Memory B cell (primary cell): ENCODE results near the gene PTPRN2.

ENCODE experiments used
- ATAC-seq: fragments of 150-1000 bp; cut with Tn5 transposase; 2 replicates; pipeline ENCODE4 v1.10.0; 2021; ENCODE audit warnings: low read depth, mild to moderate bottlenecking, moderate library complexity
- DNase-seq, 2 donors: peaks; one replicate each; pipeline ENCODE4 v3.0.0; 2022; ENCODE audit warnings: low spot score in 2 of 2
- H3K27ac Mint-ChIP-seq: one replicate; pipeline ENCODE4 v1.8.0; 2022; ENCODE audit warnings: mild to moderate bottlenecking, moderate library complexity, mixed read lengths
- H3K27me3 Mint-ChIP-seq: one replicate; pipeline ENCODE4 v1.8.0; 2022; ENCODE audit warnings: mixed read lengths
- H3K36me3 Mint-ChIP-seq: one replicate; pipeline ENCODE4 v1.8.0; 2022; ENCODE audit warnings: mild to moderate bottlenecking, mixed read lengths
- H3K4me1 Mint-ChIP-seq: one replicate; pipeline ENCODE4 v1.8.0; 2022; ENCODE audit warnings: mixed read lengths
- H3K4me3 Mint-ChIP-seq: one replicate; pipeline ENCODE4 v1.8.0; 2022; ENCODE audit warnings: mild to moderate bottlenecking, moderate library complexity, mixed read lengths
- H3K9me3 Mint-ChIP-seq: one replicate; pipeline ENCODE4 v1.8.0; 2022; ENCODE audit warnings: mixed read lengths

Gene PTPRN2

GRCh38 chr7:157930926-157931466 lies 656.6 kb downstream of the PTPRN2 start:
- Mint-ChIP-seq H3K4me3 (no peak overlapping the region), H3K27me3 (peaks cover 4% of the 10 kb centered on the region), H3K36me3 (no peaks in the 10 kb centered on the region), H3K27ac (no peak overlapping the region), H3K4me1 (no peaks in the 10 kb centered on the region), H3K9me3 (peaks cover 11% of the 10 kb centered on the region)
- DNase-seq (no peak), ATAC-seq (no peak)

- Mint-ChIP-seq H3K27ac (no peak overlapping the region), H3K36me3 (no peaks in the 10 kb centered on the region), H3K4me3 (no peak overlapping the region), H3K27me3 (peaks cover 5% of the 10 kb centered on the region), H3K4me1 (no peaks in the 10 kb centered on the region), H3K9me3 (peaks cover 11% of the 10 kb centered on the region)
- ATAC-seq: no peak
- DNase-seq: no peak
Observed at GRCh38 chr7:157930441-157930840, 657.2 kb downstream of the PTPRN2 start.

GRCh38 chr7:157929671-157930070 lies 658.0 kb downstream of the PTPRN2 start:
- H3K27ac Mint-ChIP-seq: no peak overlapping the region
- peaks cover 9% of the 10 kb centered on the region for H3K9me3 Mint-ChIP-seq
- ATAC-seq (no peak), DNase-seq (no peak)
- no peaks in the 10 kb centered on the region for H3K4me1 Mint-ChIP-seq
- H3K4me3 Mint-ChIP-seq: no peak overlapping the region
- no peaks in the 10 kb centered on the region for H3K36me3 Mint-ChIP-seq
- H3K27me3 Mint-ChIP-seq: peaks cover 5% of the 10 kb centered on the region

- ATAC-seq: no peak
- H3K27me3 Mint-ChIP-seq: peaks cover 5% of the 10 kb centered on the region
- no peaks in the 10 kb centered on the region for H3K4me1 Mint-ChIP-seq
- DNase-seq: no peak
- no peak overlapping the region for H3K27ac Mint-ChIP-seq
- no peaks in the 10 kb centered on the region for H3K36me3 Mint-ChIP-seq
- H3K4me3 Mint-ChIP-seq: no peak overlapping the region
- H3K9me3 Mint-ChIP-seq: peaks cover 7% of the 10 kb centered on the region
Observed at GRCh38 chr7:157928808-157929425, 658.7 kb downstream of the PTPRN2 start.

- no peak for DNase-seq
- Mint-ChIP-seq H3K36me3 (no peaks in the 10 kb centered on the region), H3K4me1 (no peaks in the 10 kb centered on the region), H3K27me3 (peaks cover 5% of the 10 kb centered on the region), H3K27ac (no peak overlapping the region), H3K9me3 (peaks cover 7% of the 10 kb centered on the region), H3K4me3 (no peak overlapping the region)
- no peak for ATAC-seq
Observed at GRCh38 chr7:157928171-157928794, 659.3 kb downstream of the PTPRN2 start.

GRCh38 chr7:157927313-157927925 lies 660.2 kb downstream of the PTPRN2 start:
- ATAC-seq (no peak), DNase-seq (no peak)
- H3K27me3 Mint-ChIP-seq: peaks cover 5% of the 10 kb centered on the region
- no peak overlapping the region for H3K4me3 Mint-ChIP-seq
- no peaks in the 10 kb centered on the region for H3K36me3 Mint-ChIP-seq
- no peak overlapping the region for H3K27ac Mint-ChIP-seq
- H3K4me1 Mint-ChIP-seq: no peaks in the 10 kb centered on the region
- H3K9me3 Mint-ChIP-seq: peaks cover 2% of the 10 kb centered on the region

- H3K9me3 Mint-ChIP-seq: no peaks in the 10 kb centered on the region
- H3K4me3 Mint-ChIP-seq: no peak overlapping the region
- peaks cover 5% of the 10 kb centered on the region for H3K27me3 Mint-ChIP-seq
- H3K27ac Mint-ChIP-seq: no peak overlapping the region
- no peaks in the 10 kb centered on the region for H3K36me3 Mint-ChIP-seq
- H3K4me1 Mint-ChIP-seq: no peaks in the 10 kb centered on the region
- ATAC-seq: no peak
- DNase-seq: no peak
Observed at GRCh38 chr7:157926521-157927150, 661.0 kb downstream of the PTPRN2 start.

GRCh38 chr7:157926107-157926506 lies 661.5 kb downstream of the PTPRN2 start:
- Mint-ChIP-seq H3K27ac (no peak overlapping the region), H3K4me1 (no peaks in the 10 kb centered on the region), H3K4me3 (no peak overlapping the region), H3K36me3 (no peaks in the 10 kb centered on the region), H3K27me3 (peaks cover 5% of the 10 kb centered on the region), H3K9me3 (no peaks in the 10 kb centered on the region)
- ATAC-seq (no peak), DNase-seq (no peak)

GRCh38 chr7:157925383-157925875 lies 662.2 kb downstream of the PTPRN2 start:
- Mint-ChIP-seq H3K27me3 (peaks cover 5% of the 10 kb centered on the region), H3K9me3 (no peaks in the 10 kb centered on the region), H3K4me3 (no peak overlapping the region), H3K36me3 (no peaks in the 10 kb centered on the region), H3K4me1 (no peaks in the 10 kb centered on the region), H3K27ac (no peak overlapping the region)
- ATAC-seq: no peak
- DNase-seq: no peak

- Mint-ChIP-seq H3K27me3 (peaks cover 3% of the 10 kb centered on the region), H3K36me3 (no peaks in the 10 kb centered on the region), H3K4me3 (no peak overlapping the region), H3K4me1 (no peaks in the 10 kb centered on the region), H3K9me3 (no peaks in the 10 kb centered on the region), H3K27ac (no peak overlapping the region)
- ATAC-seq (no peak), DNase-seq (no peak)
Observed at GRCh38 chr7:157923903-157924630, 663.6 kb downstream of the PTPRN2 start.

- ATAC-seq: no peak
- DNase-seq: no peak
- Mint-ChIP-seq H3K4me3 (no peak overlapping the region), H3K36me3 (no peaks in the 10 kb centered on the region), H3K27ac (no peak overlapping the region), H3K4me1 (no peaks in the 10 kb centered on the region), H3K9me3 (peaks cover 2% of the 10 kb centered on the region), H3K27me3 (peaks cover 5% of the 10 kb centered on the region)
Observed at GRCh38 chr7:157922576-157922975, 665.0 kb downstream of the PTPRN2 start.

- no peaks in the 10 kb centered on the region for H3K4me1 Mint-ChIP-seq
- DNase-seq (no peak), ATAC-seq (no peak)
- H3K27me3 Mint-ChIP-seq: peaks cover 1% of the 10 kb centered on the region
- H3K36me3 Mint-ChIP-seq: peaks cover 2% of the 10 kb centered on the region
- H3K4me3 Mint-ChIP-seq: no peak overlapping the region
- peaks cover 2% of the 10 kb centered on the region for H3K9me3 Mint-ChIP-seq
- no peak overlapping the region for H3K27ac Mint-ChIP-seq
Observed at GRCh38 chr7:157918326-157919080, 669.1 kb downstream of the PTPRN2 start.

GRCh38 chr7:157916946-157917640 lies 670.5 kb downstream of the PTPRN2 start:
- ATAC-seq: no peak
- no peak overlapping the region for H3K4me3 Mint-ChIP-seq
- peaks cover 1% of the 10 kb centered on the region for H3K27me3 Mint-ChIP-seq
- DNase-seq: no peak
- H3K27ac Mint-ChIP-seq: no peak overlapping the region
- H3K9me3 Mint-ChIP-seq: peaks cover 5% of the 10 kb centered on the region
- no peaks in the 10 kb centered on the region for H3K4me1 Mint-ChIP-seq
- peaks cover 2% of the 10 kb centered on the region for H3K36me3 Mint-ChIP-seq
